Fibroblast of lung (primary cell): Measurements from ENCODE around the gene TCERG1L. TPM values are rescaled to one million over a fixed set of nuclear protein-coding genes. Genes with fewer than 3 reads are reported as not detected.

ENCODE experiments used
- DNase-seq, 2 donors: peaks; one replicate each; pipeline versions ENCODE4 v3.0.0 to v3.0.0-alpha.2; 2010; ENCODE audit warnings: low read depth in 2 of 2
- H2AFZ ChIP-seq: 2 replicates; pipeline ENCODE4 v1.5.1; 2012; ENCODE audit warnings: low read length, control low read depth, inconsistent platforms
- H3K27ac ChIP-seq: 2 replicates; pipeline ENCODE4 v1.5.1; 2011; ENCODE audit warnings: low read length, control low read depth; ENCODE audit not compliant: insufficient read depth
- H3K27me3 ChIP-seq: 2 replicates; pipeline ENCODE4 v1.5.1; 2011; ENCODE audit warnings: mild to moderate bottlenecking, low read length; ENCODE audit not compliant: control insufficient read depth, insufficient read depth
- H3K36me3 ChIP-seq: 2 replicates; pipeline ENCODE4 v1.5.1; 2011; ENCODE audit warnings: low read length; ENCODE audit not compliant: control insufficient read depth, insufficient read depth
- H3K4me1 ChIP-seq: 2 replicates; pipeline ENCODE4 v1.5.1; 2011; ENCODE audit warnings: low read length; ENCODE audit not compliant: control insufficient read depth, insufficient read depth; ENCODE audit errors: extremely low read depth
- H3K4me2 ChIP-seq: 2 replicates; pipeline ENCODE4 v1.5.1; 2011; ENCODE audit warnings: low read length, control low read depth; ENCODE audit not compliant: insufficient read depth; ENCODE audit errors: extremely low read depth
- H3K4me3 ChIP-seq, 4 experiments: fragments of 200-600 bp in 1 of 4; sonication (generic) in 1 of 4; replicated peaks in 1 of 4; 2 replicates each; pipeline ENCODE4 v1.5.1; 2011 to 2016; ENCODE audit warnings: low read length in 4 of 4, low read depth in 3 of 4, mild to moderate bottlenecking in 3 of 4, control low read depth in 2 of 4, inconsistent platforms in 1 of 4, mixed read lengths in 1 of 4; ENCODE audit not compliant: insufficient read depth in 1 of 4; ENCODE audit errors: control extremely low read depth in 1 of 4
- H3K79me2 ChIP-seq: 2 replicates; pipeline ENCODE4 v1.5.1; 2012; ENCODE audit warnings: mild to moderate bottlenecking, low read length, inconsistent platforms; ENCODE audit not compliant: control insufficient read depth, insufficient read depth
- H3K9ac ChIP-seq: 2 replicates; pipeline ENCODE4 v1.5.1; 2011; ENCODE audit warnings: mild to moderate bottlenecking, low read length, control low read depth; ENCODE audit not compliant: insufficient read depth
- H3K9me3 ChIP-seq: 2 replicates; pipeline ENCODE4 v1.5.1; 2012; ENCODE audit warnings: low read depth, low read length; ENCODE audit not compliant: control insufficient read depth, insufficient read depth
- H4K20me1 ChIP-seq: 2 replicates; pipeline ENCODE4 v1.5.1; 2011; ENCODE audit warnings: low read length; ENCODE audit not compliant: control insufficient read depth, insufficient read depth; ENCODE audit errors: extremely low read depth
- CTCF ChIP-seq, 2 donors: IDR thresholded peaks in 1 of 2; conservative IDR thresholded peaks in 1 of 2; 1 replicate in 1 of 2; 2 replicates in 1 of 2; pipeline ENCODE4 v1.5.1; 2011 to 2012; ENCODE audit warnings: low read length in 2 of 2, control low read depth in 1 of 2, inconsistent platforms in 1 of 2, low read depth in 1 of 2, mild to moderate bottlenecking in 1 of 2
- EZH2 ChIP-seq: IDR thresholded peaks from 2 replicates; pipeline ENCODE4 v1.5.1; 2012; ENCODE audit warnings: low read length, control low read depth, mild to moderate bottlenecking; ENCODE audit errors: missing control alignments
- polyA plus RNA-seq, 2 donors: library from polyadenylated mRNA; depleted of rRNA in 1 of 2; stranded (reverse) in 1 of 2; unstranded in 1 of 2; fragments of >200 nt; gene quantifications; 2 replicates each; pipeline ENCODE4 v1.2.1, GENCODE V29; 2011 to 2012; ENCODE audit warnings: missing spikeins in 1 of 2
- total RNA-seq: library from RNA; depleted of rRNA; stranded (reverse); fragments of >200 nt; gene quantifications from 2 replicates; pipeline ENCODE4 v1.2.1, GENCODE V29; 2014

The TCERG1L gene
- total and polyA plus RNA-seq, 2 donors (not counting 1 experiment from before 2014, with no cell fraction given) = 0.02 TPM; not detected in 1

GRCh38 chr10:131180740-131181415, 130.6 kb downstream of the TCERG1L start:
- Histone ChIP-seq H4K20me1 (no peaks in the 10 kb centered on the region), H3K4me2 (no peak overlapping the region), H3K27me3 (no peaks in the 10 kb centered on the region), H3K4me3 (no peak overlapping the region), H3K4me1 (no peaks in the 10 kb centered on the region), H3K79me2 (no peaks in the 10 kb centered on the region), H3K36me3 (no peaks in the 10 kb centered on the region), H3K9me3 (peaks cover 6% of the 10 kb centered on the region), H3K9ac (no peak overlapping the region), H2AFZ (no peak overlapping the region), H3K27ac (no peak overlapping the region)
- no peak for DNase-seq
- TF ChIP-seq EZH2 = no peak
- TF ChIP-seq CTCF (conservative IDR thresholded peaks at IDR 0.05 in 1 of 2, IDR thresholded peaks at IDR 0.05 in 1 of 2; ENCODE audit: low read depth in 1 of 2, low read length in 2 of 2) = no peak

GRCh38 chr10:131180086-131180485, 131.4 kb downstream of the TCERG1L start:
- Histone ChIP-seq H3K79me2 (no peaks in the 10 kb centered on the region), H4K20me1 (no peaks in the 10 kb centered on the region), H3K9ac (no peak overlapping the region), H3K4me1 (no peaks in the 10 kb centered on the region), H3K36me3 (no peaks in the 10 kb centered on the region), H3K27me3 (no peaks in the 10 kb centered on the region), H2AFZ (no peak overlapping the region), H3K27ac (no peak overlapping the region), H3K4me2 (no peak overlapping the region), H3K4me3 (no peak overlapping the region), H3K9me3 (peaks cover 6% of the 10 kb centered on the region)
- no peak for DNase-seq
- TF ChIP-seq EZH2 (no peak), CTCF (conservative IDR thresholded peaks at IDR 0.05 in 1 of 2, IDR thresholded peaks at IDR 0.05 in 1 of 2; ENCODE audit: low read depth in 1 of 2, low read length in 2 of 2) (no peak)

GRCh38 chr10:131179361-131179760, 132.2 kb downstream of the TCERG1L start:
- Histone ChIP-seq H3K4me3 (no peak overlapping the region), H4K20me1 (no peaks in the 10 kb centered on the region), H3K4me2 (no peak overlapping the region), H3K27ac (no peak overlapping the region), H3K36me3 (no peaks in the 10 kb centered on the region), H3K27me3 (no peaks in the 10 kb centered on the region), H3K79me2 (no peaks in the 10 kb centered on the region), H3K4me1 (no peaks in the 10 kb centered on the region), H3K9ac (no peak overlapping the region), H3K9me3 (peaks cover 6% of the 10 kb centered on the region), H2AFZ (no peak overlapping the region)
- DNase-seq = no peak
- TF ChIP-seq CTCF (conservative IDR thresholded peaks at IDR 0.05 in 1 of 2, IDR thresholded peaks at IDR 0.05 in 1 of 2; ENCODE audit: low read depth in 1 of 2, low read length in 2 of 2) (no peak), EZH2 (no peak)
